ENCODE measurements around the gene PRDX2.
"Not testable (repeated sequence)": the region's sequence is repeated elsewhere in the genome, so short reads cannot be mapped to it uniquely, and the experiment has no call there.

The PRDX2 gene

GRCh38 chr19:12801466-12802266 is at the start of gene PRDX2, which contains the start of gene THSD8:
Gene PRDX2 (minus strand): TSS chr19:12801800. CDS start chr19:12801261, 539 bp downstream.
Gene THSD8 (plus strand): TSS chr19:12802069. CDS start chr19:12802072, 3 bp downstream.
- no peak for DNase-seq (ENCODE audit: extremely low spot score, insufficient read length, low read depth)
- FAIRE-seq, result no peak

- DNase-seq (ENCODE audit: extremely low spot score, insufficient read length, low read depth) (peak; percentile 77), FAIRE-seq (peak; percentile 66)
Observed at GRCh38 chr19:12847159-12848139, 45.8 kb upstream of the PRDX2 start.

- not testable (repeated sequence) for DNase-seq (ENCODE audit: extremely low spot score, insufficient read length, low read depth); FAIRE-seq
Observed at GRCh38 chr19:12846613-12847012, 45.0 kb upstream of the PRDX2 start.

GRCh38 chr19:12843999-12844732 is 42.6 kb upstream of the PRDX2 start:
- FAIRE-seq, result no peak

DNA sequence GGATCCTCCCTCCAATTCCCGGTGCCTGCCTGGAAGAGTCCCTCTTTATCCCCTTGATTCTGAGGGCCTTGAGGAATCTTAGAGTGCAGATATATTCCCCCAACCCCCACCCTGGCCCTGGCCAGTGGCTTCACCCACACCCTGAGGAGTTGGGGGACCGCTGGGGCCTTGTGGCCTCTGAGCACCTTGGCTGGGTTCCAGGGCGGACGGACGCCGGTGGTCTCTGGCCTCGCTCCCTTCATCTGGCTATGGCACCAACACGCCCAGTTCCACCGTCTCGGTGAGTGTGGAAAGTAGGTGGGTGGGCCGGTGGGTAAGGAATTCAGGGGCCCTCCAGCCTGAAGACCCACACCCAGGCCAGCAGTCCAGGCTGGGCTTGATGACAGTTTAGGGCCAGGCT is 41.7 kb upstream of the PRDX2 start:
- FAIRE-seq (no peak), DNase-seq (ENCODE audit: extremely low spot score, insufficient read length, low read depth) (no peak)

More at GRCh38 chr19:12843999-12844732, 42.6 kb upstream of the PRDX2 start:
- no peak for DNase-seq (ENCODE audit: extremely low spot score, insufficient read length, low read depth)

- no peak for FAIRE-seq
- DNase-seq (ENCODE audit: extremely low spot score, insufficient read length, low read depth), result no peak
Observed at GRCh38 chr19:12842511-12842910, 40.9 kb upstream of the PRDX2 start.

DNA sequence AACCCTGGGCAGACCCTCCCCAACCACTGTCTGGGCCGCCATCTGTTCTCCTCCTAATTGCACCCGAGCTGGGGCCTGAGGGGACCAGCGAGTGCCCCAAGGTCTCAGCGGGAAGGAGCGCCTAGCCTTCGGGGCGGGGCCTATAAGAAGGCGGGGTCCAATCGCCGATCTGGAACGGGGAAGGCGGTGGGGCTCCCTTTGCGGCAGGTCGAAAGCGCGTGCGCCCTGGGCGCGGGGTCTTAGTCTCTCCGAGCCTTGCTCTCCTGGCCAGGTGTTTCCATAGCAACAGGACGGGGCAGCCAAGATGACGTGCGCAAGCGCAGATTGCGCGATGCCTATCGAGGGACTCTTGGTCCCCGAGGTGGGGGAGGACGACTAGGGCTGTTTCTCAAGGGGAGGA is 39.5 kb upstream of the PRDX2 start:
- FAIRE-seq (no peak), DNase-seq (ENCODE audit: extremely low spot score, insufficient read length, low read depth) (no peak)

- peak; percentile 50 for FAIRE-seq
- DNase-seq (ENCODE audit: extremely low spot score, insufficient read length, low read depth), result no peak
Observed at GRCh38 chr19:12840091-12841079, 38.8 kb upstream of the PRDX2 start.

DNA sequence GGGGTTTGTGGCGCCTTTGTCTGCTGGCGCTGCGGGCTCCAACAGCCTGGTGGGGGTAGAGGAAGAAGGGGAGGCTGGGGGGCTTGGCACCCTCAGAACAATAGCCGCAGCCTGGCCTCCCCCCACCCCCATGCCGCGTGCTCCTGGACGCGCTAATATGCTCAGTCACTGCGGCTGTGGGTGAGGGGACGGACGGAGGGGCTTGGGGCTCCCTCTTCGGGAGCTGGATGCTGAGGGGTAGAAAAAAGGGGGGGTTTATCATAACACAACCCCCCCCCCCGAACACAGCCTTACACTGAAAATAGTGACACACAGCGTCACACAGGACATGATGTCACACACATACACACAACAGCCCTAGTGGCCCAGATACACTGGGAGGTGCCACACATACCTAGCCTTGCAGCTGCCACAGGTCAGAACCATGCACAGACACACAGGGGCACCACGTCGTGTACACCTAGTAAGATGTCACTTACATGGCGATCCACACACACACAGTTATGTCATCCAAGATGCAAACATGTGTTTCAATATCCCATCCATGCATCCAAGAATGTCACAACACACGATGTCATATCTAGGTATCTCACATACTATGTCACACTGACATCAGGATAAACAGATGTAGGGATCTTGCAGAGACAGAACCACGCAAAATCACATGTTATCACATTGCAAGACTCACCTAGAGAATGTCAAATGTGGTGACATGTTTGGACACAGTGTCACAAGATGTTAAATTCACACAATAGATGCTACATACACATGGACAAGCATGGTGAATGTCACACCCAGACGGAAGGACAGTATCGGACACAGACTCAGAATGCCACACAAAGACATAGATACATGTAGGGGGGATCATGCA is 37.5 kb upstream of the PRDX2 start:
- DNase-seq (ENCODE audit: extremely low spot score, insufficient read length, low read depth) (no peak), FAIRE-seq (no peak)

GRCh38 chr19:12838182-12838885 is 36.7 kb upstream of the PRDX2 start, which contains the start of gene MAST1:
Gene MAST1 (plus strand): TSS chr19:12838515. CDS start chr19:12838573, 58 bp downstream.
- no peak for FAIRE-seq
- DNase-seq (ENCODE audit: extremely low spot score, insufficient read length, low read depth), result no peak

DNA sequence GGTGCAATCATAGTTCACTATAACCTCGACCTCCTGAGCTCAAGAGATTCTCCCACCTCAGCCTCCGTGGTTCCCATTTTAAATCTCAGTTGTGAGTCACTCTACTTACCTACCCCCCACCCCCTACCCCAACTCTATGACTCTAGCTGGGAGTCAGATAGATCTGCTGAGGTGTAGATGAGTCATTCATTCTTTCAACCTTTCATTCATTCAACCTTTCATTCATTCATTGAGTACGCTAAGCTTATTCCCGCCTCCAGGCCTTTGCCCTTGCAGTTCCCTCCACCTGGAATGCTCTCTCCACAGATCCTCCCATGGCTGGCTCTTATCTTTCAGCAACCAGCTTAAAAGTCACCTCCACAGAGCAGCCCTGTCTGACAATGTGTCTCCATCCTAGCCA is 35.6 kb upstream of the PRDX2 start:
- DNase-seq (ENCODE audit: extremely low spot score, insufficient read length, low read depth) (no peak), FAIRE-seq (no peak)

DNA sequence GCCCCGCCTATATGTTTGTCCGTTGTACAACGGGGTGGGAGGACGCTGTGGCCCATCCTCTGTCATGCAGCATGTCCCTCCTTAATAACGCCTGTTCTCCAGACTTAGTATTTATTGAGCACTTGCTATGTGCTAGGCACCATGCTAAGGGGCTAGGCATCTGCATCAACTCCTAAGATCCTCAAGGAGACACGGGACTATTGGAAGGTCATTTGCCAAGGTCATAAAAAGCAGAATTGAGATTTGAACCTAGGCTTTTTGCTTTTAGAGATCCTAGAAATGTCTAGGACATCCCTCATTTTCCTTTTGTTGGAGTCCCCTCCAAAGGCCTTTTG is 34.9 kb upstream of the PRDX2 start:
- no peak for FAIRE-seq
- no peak for DNase-seq (ENCODE audit: extremely low spot score, insufficient read length, low read depth)

DNA sequence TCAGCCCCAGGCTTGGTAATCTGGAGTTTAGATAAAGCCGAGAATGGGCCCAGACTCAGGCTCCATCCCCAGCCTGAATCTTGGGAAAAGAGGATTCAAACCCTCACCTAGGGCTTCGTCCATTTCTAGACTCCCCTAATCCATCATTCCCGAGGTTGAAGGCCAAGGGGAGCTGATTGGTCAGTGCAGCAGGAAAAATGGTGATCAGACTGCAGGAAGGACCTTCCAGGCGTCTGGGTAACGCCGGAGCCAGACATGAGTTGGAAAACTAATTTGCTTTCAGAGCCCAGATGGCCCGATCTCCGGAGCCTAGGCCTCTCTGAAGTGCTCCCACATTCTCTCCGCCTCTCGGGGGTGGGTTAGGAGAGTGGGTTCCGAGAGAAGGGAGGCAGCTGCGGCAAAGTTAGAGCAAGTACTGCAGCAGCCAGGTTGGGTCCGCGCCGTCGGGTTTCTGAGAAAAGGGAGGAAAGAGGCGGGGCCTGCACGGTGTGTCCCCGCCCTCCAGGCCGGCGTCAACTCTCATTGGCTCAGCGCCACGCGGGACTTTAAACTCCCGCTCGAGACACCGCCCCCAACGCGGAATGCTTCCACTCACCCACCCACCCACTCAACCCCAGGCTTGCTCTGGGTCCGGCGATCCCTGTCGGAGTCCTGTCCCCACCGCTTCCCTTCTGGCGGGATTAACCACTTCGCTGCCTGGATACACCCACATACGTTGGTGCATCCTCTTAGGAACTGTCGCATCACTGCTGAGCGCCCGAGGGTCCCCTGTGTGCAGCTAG is 33.6 kb upstream of the PRDX2 start:
- DNase-seq (ENCODE audit: extremely low spot score, insufficient read length, low read depth) (no peak), FAIRE-seq (no peak)

DNA sequence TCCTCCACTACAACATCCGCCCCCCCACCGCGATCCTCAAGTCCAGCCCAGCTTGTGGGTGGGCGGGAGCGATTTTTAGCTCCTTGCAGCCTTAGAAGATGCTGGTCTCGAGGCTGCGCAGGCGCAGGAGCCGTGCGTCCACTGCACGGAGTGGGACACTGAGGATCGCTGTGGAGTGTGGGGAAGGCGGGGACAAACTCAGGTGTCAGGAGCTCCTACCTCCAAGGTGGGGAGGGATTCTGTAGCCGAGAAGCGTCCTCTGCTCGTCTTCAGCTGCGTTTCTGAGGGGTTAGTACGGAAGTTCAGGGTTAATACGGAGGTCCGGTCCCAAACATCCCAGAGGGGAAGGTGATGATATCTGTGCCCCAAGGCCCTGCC is 33.0 kb upstream of the PRDX2 start, which contains the start of gene RTBDN:
RTBDN (minus strand) TSS at position 14 of the 378 bp plus-strand sequence. CDS start 4,600 bp downstream, outside the sequence.
- DNase-seq (ENCODE audit: extremely low spot score, insufficient read length, low read depth) (no peak), FAIRE-seq (no peak)

DNA sequence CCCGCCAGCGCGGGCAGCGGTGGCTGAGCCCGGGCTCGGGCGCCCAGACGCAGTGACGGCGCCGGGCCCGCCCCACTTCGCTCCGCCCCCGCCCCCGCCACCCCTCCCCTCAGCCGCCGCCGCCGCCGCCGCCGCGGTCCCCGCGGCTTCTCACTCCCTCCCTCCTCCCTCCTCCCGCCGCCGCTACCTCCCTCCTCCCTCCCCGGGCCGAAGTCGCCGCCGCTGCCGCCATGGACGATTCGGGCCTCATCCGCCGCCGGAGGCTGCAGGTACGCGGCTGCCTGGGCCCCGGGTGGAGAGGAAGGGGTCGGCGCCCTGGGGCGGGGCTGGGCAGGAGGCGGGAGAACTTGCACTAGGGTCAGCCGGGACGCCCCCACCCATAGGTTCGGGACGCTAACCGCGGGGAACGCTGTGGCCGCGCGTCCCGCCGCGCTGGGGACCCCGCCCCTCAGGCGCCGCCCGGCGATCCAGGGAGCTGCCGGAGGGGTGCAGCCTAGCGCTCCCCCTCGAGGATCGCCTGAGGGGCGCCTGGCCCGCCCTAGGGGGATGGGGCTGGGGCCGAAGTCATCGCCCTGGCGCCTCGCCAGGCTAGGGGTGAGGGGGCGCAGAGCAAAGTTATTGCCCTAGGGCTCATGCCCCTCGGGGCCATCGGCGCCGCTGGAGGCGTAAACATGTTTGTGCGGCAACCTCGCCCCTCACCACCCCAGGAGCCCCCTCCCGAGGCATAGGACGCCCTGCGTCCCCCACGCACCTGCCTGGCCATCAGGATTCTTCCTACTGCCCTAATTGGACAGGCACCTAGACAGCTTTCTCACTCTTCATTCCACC is 32.4 kb upstream of the PRDX2 start:
- DNase-seq (ENCODE audit: extremely low spot score, insufficient read length, low read depth) (no peak), FAIRE-seq (no peak)

- no peak for DNase-seq (ENCODE audit: extremely low spot score, insufficient read length, low read depth)
- FAIRE-seq, result no peak
Observed at GRCh38 chr19:12833418-12833737, 31.8 kb upstream of the PRDX2 start.
